ENCODE measurements around the gene GGT1. TPM values are rescaled to one million over a fixed set of nuclear protein-coding genes. Genes with fewer than 3 reads are reported as not detected.

The GGT1 gene
- total RNA-seq, 1 experiment from 2014 or later: 2.8 TPM

- Histone ChIP-seq H3K9me3 (replicated peaks) (no peaks in the 10 kb centered on the region), H3K4me3 (no peak overlapping the region), H3K36me3 (peaks cover 26% of the 10 kb centered on the region), H3K4me1 (peaks cover 8% of the 10 kb centered on the region), H3K27ac (no peak overlapping the region), H3K27me3 (no peaks in the 10 kb centered on the region)
- no peak for DNase-seq
Measured at GRCh38 chr22:24578355-24579257, 24.4 kb upstream of the GGT1 start.

GRCh38 chr22:24579258-24579601 is 23.8 kb upstream of the GGT1 start:
- Histone ChIP-seq H3K36me3 (peaks cover 20% of the 10 kb centered on the region; the same call in 1 of the 2 replicates), H3K4me3 (no peak overlapping the region)
- no peak for DNase-seq

GRCh38 chr22:24580276-24580675 is 22.7 kb upstream of the GGT1 start:
- no peaks in the 10 kb centered on the region for H3K27me3 ChIP-seq
- peaks cover 15% of the 10 kb centered on the region for H3K4me1 ChIP-seq
- no peak for DNase-seq
- no peak overlapping the region for H3K27ac ChIP-seq
- H3K9me3 ChIP-seq (replicated peaks): no peaks in the 10 kb centered on the region
- H3K36me3 ChIP-seq: peaks cover 13% of the 10 kb centered on the region; the same call in 1 of the 2 replicates
- H3K4me3 ChIP-seq: no peak overlapping the region

More at GRCh38 chr22:24579258-24579601, 23.8 kb upstream of the GGT1 start:
- peaks cover 14% of the 10 kb centered on the region for H3K4me1 ChIP-seq
- H3K27ac ChIP-seq: no peak overlapping the region
- no peaks in the 10 kb centered on the region for H3K27me3 ChIP-seq
- no peaks in the 10 kb centered on the region for H3K9me3 ChIP-seq (replicated peaks)

- H3K27ac ChIP-seq: no peak overlapping the region
- H3K36me3 ChIP-seq: peaks cover 6% of the 10 kb centered on the region; the same call in 1 of the 2 replicates
- no peak for DNase-seq
- H3K9me3 ChIP-seq (replicated peaks): no peaks in the 10 kb centered on the region
- no peaks in the 10 kb centered on the region for H3K27me3 ChIP-seq
- peaks cover 15% of the 10 kb centered on the region for H3K4me1 ChIP-seq
- no peak overlapping the region for H3K4me3 ChIP-seq
Measured at GRCh38 chr22:24582056-24582814, 20.8 kb upstream of the GGT1 start.

- DNase-seq: peak; percentile 84 to 92
- Histone ChIP-seq H3K27ac (no peak overlapping the region), H3K4me3 (no peak overlapping the region), H3K27me3 (no peaks in the 10 kb centered on the region), H3K36me3 (no peaks in the 10 kb centered on the region), H3K4me1 (peaks cover 23% of the 10 kb centered on the region), H3K9me3 (replicated peaks) (no peaks in the 10 kb centered on the region)
Measured at GRCh38 chr22:24583221-24584165, 19.5 kb upstream of the GGT1 start.

- Histone ChIP-seq H3K27ac (no peak overlapping the region), H3K4me3 (no peak overlapping the region), H3K9me3 (replicated peaks) (no peaks in the 10 kb centered on the region), H3K36me3 (no peaks in the 10 kb centered on the region), H3K4me1 (peaks cover 25% of the 10 kb centered on the region), H3K27me3 (no peaks in the 10 kb centered on the region)
- no peak for DNase-seq
Measured at GRCh38 chr22:24584166-24584790, 18.7 kb upstream of the GGT1 start.

- Histone ChIP-seq H3K9me3 (replicated peaks) (no peaks in the 10 kb centered on the region), H3K27ac (no peak overlapping the region), H3K4me1 (peaks cover 32% of the 10 kb centered on the region), H3K4me3 (no peak overlapping the region), H3K36me3 (no peaks in the 10 kb centered on the region), H3K27me3 (no peaks in the 10 kb centered on the region)
- no peak for DNase-seq
Measured at GRCh38 chr22:24584871-24585411, 18.1 kb upstream of the GGT1 start.

GRCh38 chr22:24585461-24585860 is 17.5 kb upstream of the GGT1 start:
- Histone ChIP-seq H3K9me3 (replicated peaks) (no peaks in the 10 kb centered on the region), H3K4me3 (no peak overlapping the region), H3K4me1 (peaks cover 32% of the 10 kb centered on the region), H3K27ac (no peak overlapping the region), H3K36me3 (no peaks in the 10 kb centered on the region), H3K27me3 (no peaks in the 10 kb centered on the region)
- no peak for DNase-seq

GRCh38 chr22:24585927-24586546 is 17.0 kb upstream of the GGT1 start:
- peaks cover 32% of the 10 kb centered on the region for H3K4me1 ChIP-seq
- DNase-seq: no peak
- no peaks in the 10 kb centered on the region for H3K9me3 ChIP-seq (replicated peaks)
- no peak overlapping the region for H3K4me3 ChIP-seq
- no peaks in the 10 kb centered on the region for H3K36me3 ChIP-seq
- no peak overlapping the region for H3K27ac ChIP-seq
- no peaks in the 10 kb centered on the region for H3K27me3 ChIP-seq

GRCh38 chr22:24587251-24587650 is 15.7 kb upstream of the GGT1 start:
- H3K27ac ChIP-seq: no peak overlapping the region
- no peaks in the 10 kb centered on the region for H3K36me3 ChIP-seq
- no peak for DNase-seq
- H3K9me3 ChIP-seq (replicated peaks): no peaks in the 10 kb centered on the region
- H3K27me3 ChIP-seq: no peaks in the 10 kb centered on the region
- H3K4me3 ChIP-seq: no peak overlapping the region
- peaks cover 32% of the 10 kb centered on the region for H3K4me1 ChIP-seq

- H3K4me1 ChIP-seq: peaks cover 31% of the 10 kb centered on the region
- DNase-seq: no peak
- H3K9me3 ChIP-seq (replicated peaks): no peaks in the 10 kb centered on the region
- no peak overlapping the region for H3K4me3 ChIP-seq
- H3K36me3 ChIP-seq: no peaks in the 10 kb centered on the region
- H3K27me3 ChIP-seq: no peaks in the 10 kb centered on the region
- H3K27ac ChIP-seq: no peak overlapping the region
Measured at GRCh38 chr22:24587948-24588347, 15.0 kb upstream of the GGT1 start.

- Histone ChIP-seq H3K4me1 (peaks cover 26% of the 10 kb centered on the region), H3K27ac (peak overlapping the region; percentile 70), H3K27me3 (no peaks in the 10 kb centered on the region), H3K36me3 (no peaks in the 10 kb centered on the region), H3K9me3 (replicated peaks) (no peaks in the 10 kb centered on the region), H3K4me3 (peak overlapping the region; percentile 40)
- peak; percentile 90 to 93 for DNase-seq
Measured at GRCh38 chr22:24588381-24588756, 14.6 kb upstream of the GGT1 start.

- peak overlapping the region; percentile 70 for H3K27ac ChIP-seq
- no peaks in the 10 kb centered on the region for H3K9me3 ChIP-seq (replicated peaks)
- peak overlapping the region; percentile 40 for H3K4me3 ChIP-seq
- DNase-seq: peak; percentile 80 to 84
- H3K27me3 ChIP-seq: no peaks in the 10 kb centered on the region
- H3K4me1 ChIP-seq: peaks cover 21% of the 10 kb centered on the region
- H3K36me3 ChIP-seq: no peaks in the 10 kb centered on the region
Measured at GRCh38 chr22:24588757-24589481, 14.1 kb upstream of the GGT1 start.

All from SJCRH30 (cell line).